ENCODE measurements around the gene TLE1. TPM values are rescaled to one million over a fixed set of nuclear protein-coding genes. Genes with fewer than 3 reads are reported as not detected.

The TLE1 gene
- total RNA-seq, 1 donor from 2014 or later, result 17.9 TPM

DNA sequence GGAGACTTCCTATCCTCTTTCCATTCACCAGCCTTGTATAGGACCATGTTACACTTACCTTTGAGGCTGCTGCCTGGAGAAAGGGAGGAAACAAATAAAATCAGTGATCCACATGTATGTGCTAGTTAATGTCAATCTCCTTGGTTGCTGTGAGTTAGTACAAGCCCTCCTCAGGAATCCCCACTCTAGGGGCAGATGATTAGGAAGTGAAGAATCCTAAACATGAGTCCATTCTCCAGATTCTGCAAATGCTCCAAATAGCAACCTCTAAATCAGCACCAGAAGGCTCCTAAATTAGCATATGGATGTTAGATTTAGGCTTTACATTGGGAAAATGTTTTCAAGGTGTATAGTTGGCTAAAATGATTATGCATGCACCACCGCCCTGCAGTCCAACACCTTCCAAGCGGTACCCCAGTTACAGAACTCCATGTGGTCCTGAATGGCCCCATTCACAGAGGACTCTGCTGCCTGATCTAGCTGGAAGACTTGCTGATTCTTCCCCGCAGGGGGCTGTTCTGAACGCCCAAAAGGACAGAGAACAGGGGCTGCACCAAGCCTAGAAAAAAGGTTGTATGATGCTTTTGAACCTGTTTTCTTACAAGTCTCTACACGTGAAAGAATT lies 123.2 kb downstream of the TLE1 start:
- peaks cover 5% of the 10 kb centered on the region for H3K27me3 ChIP-seq (ENCODE audit: low read depth)
- TF ChIP-seq, protein P1, sequence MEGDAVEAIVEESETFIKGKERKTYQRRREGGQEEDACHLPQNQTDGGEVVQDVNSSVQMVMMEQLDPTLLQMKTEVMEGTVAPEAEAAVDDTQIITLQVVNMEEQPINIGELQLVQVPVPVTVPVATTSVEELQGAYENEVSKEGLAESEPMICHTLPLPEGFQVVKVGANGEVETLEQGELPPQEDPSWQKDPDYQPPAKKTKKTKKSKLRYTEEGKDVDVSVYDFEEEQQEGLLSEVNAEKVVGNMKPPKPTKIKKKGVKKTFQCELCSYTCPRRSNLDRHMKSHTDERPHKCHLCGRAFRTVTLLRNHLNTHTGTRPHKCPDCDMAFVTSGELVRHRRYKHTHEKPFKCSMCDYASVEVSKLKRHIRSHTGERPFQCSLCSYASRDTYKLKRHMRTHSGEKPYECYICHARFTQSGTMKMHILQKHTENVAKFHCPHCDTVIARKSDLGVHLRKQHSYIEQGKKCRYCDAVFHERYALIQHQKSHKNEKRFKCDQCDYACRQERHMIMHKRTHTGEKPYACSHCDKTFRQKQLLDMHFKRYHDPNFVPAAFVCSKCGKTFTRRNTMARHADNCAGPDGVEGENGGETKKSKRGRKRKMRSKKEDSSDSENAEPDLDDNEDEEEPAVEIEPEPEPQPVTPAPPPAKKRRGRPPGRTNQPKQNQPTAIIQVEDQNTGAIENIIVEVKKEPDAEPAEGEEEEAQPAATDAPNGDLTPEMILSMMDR (IDR thresholded peaks at IDR 0.05), result no peak
- H3K27ac ChIP-seq, result no peak overlapping the region
- H3K36me3 ChIP-seq, result no peaks in the 10 kb centered on the region
- intact Hi-C loops (cut with DNase I), result no loop called here
- no peak for DNase-seq
- H3K9me3 ChIP-seq, result no peaks in the 10 kb centered on the region
- no peaks in the 10 kb centered on the region for H3K4me1 ChIP-seq
- no peak for ATAC-seq
- no peak overlapping the region for H3K4me3 ChIP-seq

DNA sequence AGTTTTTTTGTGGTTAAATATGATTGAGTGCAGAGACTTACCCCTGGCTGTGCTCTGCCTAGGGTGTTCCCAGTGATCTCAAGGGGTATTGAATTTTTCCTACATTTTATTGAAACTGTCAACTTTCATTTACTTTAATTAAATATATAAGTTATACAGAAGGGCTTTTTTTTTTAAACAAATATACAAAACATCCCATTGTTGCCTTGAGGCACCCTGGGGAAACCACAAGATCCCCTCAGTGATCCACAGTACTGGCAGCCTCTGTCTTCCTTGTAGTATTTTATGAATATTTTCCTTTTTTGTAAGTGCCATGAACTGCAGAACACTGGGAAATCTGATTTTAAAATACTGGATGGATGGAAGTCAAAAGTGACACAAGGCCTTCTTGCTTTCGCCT lies 123.7 kb downstream of the TLE1 start:
- no peaks in the 10 kb centered on the region for H3K36me3 ChIP-seq
- H3K27ac ChIP-seq, result no peak overlapping the region
- no peaks in the 10 kb centered on the region for H3K9me3 ChIP-seq
- H3K27me3 ChIP-seq (ENCODE audit: low read depth), result peaks cover 5% of the 10 kb centered on the region
- no peak overlapping the region for H3K4me3 ChIP-seq
- no peak for DNase-seq
- intact Hi-C loops (cut with DNase I), result no loop called here
- ATAC-seq, result no peak
- no peaks in the 10 kb centered on the region for H3K4me1 ChIP-seq
- TF ChIP-seq, protein P1 (IDR thresholded peaks at IDR 0.05), result no peak

DNA sequence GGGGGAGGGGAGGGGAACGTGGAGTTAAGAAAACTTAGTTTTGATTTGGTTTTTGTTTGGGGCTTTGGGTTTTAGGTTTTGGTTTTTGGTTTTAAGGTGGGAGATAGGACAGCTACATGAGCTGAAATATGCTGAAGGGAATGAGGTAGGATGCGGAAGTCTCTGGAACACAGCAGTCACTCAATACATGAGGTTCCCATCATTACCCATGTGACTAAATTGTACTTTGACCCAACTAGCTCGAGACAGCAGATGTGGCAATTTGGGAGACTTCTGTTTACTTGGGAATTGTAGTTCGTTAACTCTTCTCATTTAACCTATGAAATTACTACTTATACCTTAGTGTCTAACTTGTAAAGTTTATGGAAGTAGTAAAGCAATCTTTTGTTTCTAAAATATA lies 124.2 kb downstream of the TLE1 start:
- Histone ChIP-seq H3K9me3 (no peaks in the 10 kb centered on the region), H3K27me3 (ENCODE audit: low read depth) (peaks cover 2% of the 10 kb centered on the region), H3K4me1 (no peaks in the 10 kb centered on the region), H3K36me3 (no peaks in the 10 kb centered on the region), H3K4me3 (no peak overlapping the region), H3K27ac (no peak overlapping the region)
- TF ChIP-seq, protein P1 (IDR thresholded peaks at IDR 0.05), result no peak
- intact Hi-C loops (cut with DNase I), result no loop called here
- ATAC-seq (no peak), DNase-seq (no peak)

DNA sequence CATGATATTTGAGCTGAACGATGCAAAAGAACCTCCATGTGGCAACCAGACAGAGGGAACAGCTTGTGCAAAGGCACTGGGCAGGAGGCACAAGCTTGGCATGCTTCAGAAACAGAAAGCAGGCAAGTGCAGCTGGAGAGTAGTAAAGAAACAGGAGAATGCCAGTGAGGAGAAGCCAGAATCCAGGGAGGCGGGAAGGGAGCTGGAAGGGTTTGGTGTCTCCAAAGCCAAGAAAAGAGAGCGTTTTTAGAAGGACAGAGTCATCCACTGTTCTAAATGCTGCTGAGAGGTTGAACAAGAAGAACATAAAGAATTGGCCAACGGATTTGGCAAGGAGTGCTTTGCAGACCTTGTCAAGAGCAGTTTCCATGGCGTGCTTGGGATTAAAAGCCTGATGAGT lies 124.7 kb downstream of the TLE1 start:
- intact Hi-C loops (cut with DNase I), result no loop called here
- TF ChIP-seq, protein P1 (IDR thresholded peaks at IDR 0.05), result no peak

DNA sequence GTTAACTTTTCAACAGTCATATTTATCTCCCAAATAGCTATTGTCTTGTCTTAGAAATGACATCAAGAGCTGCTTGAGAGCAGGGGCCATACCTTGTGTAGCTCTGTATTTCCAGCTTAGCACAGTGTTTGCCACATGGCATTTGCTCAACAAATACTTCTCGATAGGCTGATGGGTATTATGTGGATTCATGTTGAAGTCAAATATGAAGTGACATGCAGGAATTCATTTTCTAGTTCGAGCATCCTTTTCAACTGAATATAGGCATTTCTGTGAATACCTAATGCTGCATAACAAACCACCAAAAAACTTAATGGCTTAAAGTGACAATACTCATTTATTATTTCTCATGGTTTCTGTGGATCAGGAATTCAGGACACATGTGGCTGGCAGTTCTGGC lies 125.6 kb downstream of the TLE1 start:
- DNase-seq (no peak), ATAC-seq (no peak)
- H3K27ac ChIP-seq, result no peak overlapping the region
- no peak overlapping the region for H3K4me3 ChIP-seq
- intact Hi-C loops (cut with DNase I), result no loop called here
- H3K9me3 ChIP-seq, result no peaks in the 10 kb centered on the region
- TF ChIP-seq, protein P1 (IDR thresholded peaks at IDR 0.05), result no peak
- H3K4me1 ChIP-seq, result peaks cover 4% of the 10 kb centered on the region
- H3K36me3 ChIP-seq, result no peaks in the 10 kb centered on the region
- no peaks in the 10 kb centered on the region for H3K27me3 ChIP-seq (ENCODE audit: low read depth)

More for the DNA sequence above, 124.7 kb downstream of the TLE1 start:
- H3K4me3 ChIP-seq, result no peak overlapping the region
- DNase-seq, result no peak
- no peak overlapping the region for H3K27ac ChIP-seq
- no peaks in the 10 kb centered on the region for H3K36me3 ChIP-seq
- no peak for ATAC-seq
- H3K27me3 ChIP-seq (ENCODE audit: low read depth), result no peaks in the 10 kb centered on the region
- no peaks in the 10 kb centered on the region for H3K4me1 ChIP-seq
- H3K9me3 ChIP-seq, result no peaks in the 10 kb centered on the region
